Keratinocyte (primary cell): Measurements from ENCODE around the gene TGFBRAP1. TPM values are rescaled to one million over a fixed set of nuclear protein-coding genes. Genes with fewer than 3 reads are reported as not detected.

Experiments used
- DNase-seq: peaks from one replicate; pipeline ENCODE4 v3.0.0-alpha.2; 2011; ENCODE audit warnings: low read depth, missing footprints, low spot score
- FAIRE-seq: peaks from 2 replicates; lab custom pipeline; 2011; peaks lifted over from hg19 to GRCh38; lab: Jason Lieb, UNC
- H2AFZ ChIP-seq: 2 replicates; pipeline ENCODE4 v1.6.0; 2012; ENCODE audit warnings: low read length, control low read depth, inconsistent platforms; ENCODE audit not compliant: control insufficient read depth
- H3K27ac ChIP-seq: 2 replicates; pipeline ENCODE4 v1.5.1; 2011; ENCODE audit warnings: low read length; ENCODE audit not compliant: control insufficient read depth, insufficient read depth
- H3K27me3 ChIP-seq: 3 replicates; pipeline ENCODE4 v1.6.0; 2011; ENCODE audit warnings: low read length; ENCODE audit not compliant: control insufficient read depth, insufficient read depth; ENCODE audit errors: extremely low read depth
- H3K36me3 ChIP-seq, 2 experiments: 2 replicates in 1 of 2; 3 replicates in 1 of 2; pipeline ENCODE4 v1.5.1; 2011; ENCODE audit warnings: low read length in 2 of 2, mild to moderate bottlenecking in 1 of 2; ENCODE audit not compliant: control insufficient read depth in 2 of 2, insufficient read depth in 2 of 2; ENCODE audit errors: extremely low read depth in 1 of 2
- H3K4me1 ChIP-seq: 3 replicates; pipeline ENCODE4 v1.5.1; 2011; ENCODE audit warnings: low read length; ENCODE audit not compliant: control insufficient read depth, insufficient read depth; ENCODE audit errors: extremely low read depth
- H3K4me2 ChIP-seq: 3 replicates; pipeline ENCODE4 v1.6.0; 2011; ENCODE audit warnings: low read depth, low read length; ENCODE audit not compliant: control insufficient read depth, insufficient read depth; ENCODE audit errors: extremely low read depth
- H3K4me3 ChIP-seq, 3 experiments: fragments of 200-600 bp in 1 of 3; sonication (generic) in 1 of 3; 2 replicates in 2 of 3; 3 replicates in 1 of 3; pipeline ENCODE4 v1.5.1; 2011 to 2016; ENCODE audit warnings: low read length in 3 of 3, mild to moderate bottlenecking in 3 of 3, control low read depth in 2 of 3, inconsistent platforms in 1 of 3, low read depth in 1 of 3, mixed read lengths in 1 of 3, mixed run types in 1 of 3, moderate library complexity in 1 of 3; ENCODE audit not compliant: control insufficient read depth in 2 of 3, insufficient read depth in 2 of 3; ENCODE audit errors: extremely low read depth in 1 of 3
- H3K79me2 ChIP-seq: 2 replicates; pipeline ENCODE4 v1.6.0; 2012; ENCODE audit warnings: low read length; ENCODE audit not compliant: control insufficient read depth, insufficient read depth
- H3K9ac ChIP-seq: 3 replicates; pipeline ENCODE4 v1.6.0; 2011; ENCODE audit warnings: low read length; ENCODE audit not compliant: control insufficient read depth, insufficient read depth; ENCODE audit errors: extremely low read depth
- H3K9me1 ChIP-seq: 3 replicates; pipeline ENCODE4 v1.6.0; 2011; ENCODE audit warnings: low read length; ENCODE audit not compliant: control insufficient read depth, insufficient read depth; ENCODE audit errors: extremely low read depth
- H3K9me3 ChIP-seq: 2 replicates; pipeline ENCODE4 v1.5.1; 2012; ENCODE audit warnings: low read depth, low read length; ENCODE audit not compliant: control insufficient read depth
- H4K20me1 ChIP-seq: 3 replicates; pipeline ENCODE4 v1.6.0; 2011; ENCODE audit warnings: low read length; ENCODE audit not compliant: control insufficient read depth, insufficient read depth; ENCODE audit errors: extremely low read depth
- EZH2 ChIP-seq: IDR thresholded peaks from one replicate; pipeline ENCODE4 v1.6.1; 2012; ENCODE audit warnings: inconsistent platforms, mild to moderate bottlenecking, low read length, moderate library complexity
- dilution Hi-C: fragments of 300-500 bp; cut with MboI; formaldehyde crosslinking; loops from one replicate; pipeline ENCODE4 v1.7.0; 2020; ENCODE audit warnings: low sequenced_read_pairs; ENCODE audit not compliant: extremely low pct_ligation_motif_present
- polyA plus RNA-seq, 5 experiments: library from polyadenylated mRNA; depleted of rRNA in 3 of 5; stranded (reverse) in 3 of 5; stranded (forward) in 1 of 5; unstranded in 1 of 5; fragments of >200 nt; gene quantifications; 1 replicate in 1 of 5; 2 replicates in 3 of 5; 3 replicates in 1 of 5; pipeline versions ENCODE4 v1.2.1 to v1.2.3, GENCODE V29; 2011 to 2012; ENCODE audit warnings: missing spikeins in 2 of 5, low read depth in 1 of 5, low replicate concordance in 1 of 5
- TF ChIP-seq, protein P1 (sequence below), 3 experiments: IDR thresholded peaks in 1 of 3; conservative IDR thresholded peaks in 1 of 3; optimal IDR thresholded peaks in 1 of 3; 2 replicates in 2 of 3; 3 replicates in 1 of 3; pipeline versions ENCODE3 to v1.5.1; 2011; ENCODE audit warnings: low read length in 3 of 3, mild to moderate bottlenecking in 3 of 3, moderate library complexity in 2 of 3, control low read depth in 1 of 3, inconsistent platforms in 1 of 3; ENCODE audit not compliant: insufficient read depth in 2 of 3; ENCODE audit errors: extremely low read depth in 1 of 3

Gene TGFBRAP1
- polyA plus RNA-seq, 1 donor (not counting 4 experiments of a cell fraction or from before 2014, with no cell fraction given) = 9.3 TPM

GRCh38 chr2:105299290-105299689, 30.2 kb downstream of the TGFBRAP1 start:
- peaks cover 27% of the 10 kb centered on the region for H3K79me2 ChIP-seq
- TF ChIP-seq, protein P1, sequence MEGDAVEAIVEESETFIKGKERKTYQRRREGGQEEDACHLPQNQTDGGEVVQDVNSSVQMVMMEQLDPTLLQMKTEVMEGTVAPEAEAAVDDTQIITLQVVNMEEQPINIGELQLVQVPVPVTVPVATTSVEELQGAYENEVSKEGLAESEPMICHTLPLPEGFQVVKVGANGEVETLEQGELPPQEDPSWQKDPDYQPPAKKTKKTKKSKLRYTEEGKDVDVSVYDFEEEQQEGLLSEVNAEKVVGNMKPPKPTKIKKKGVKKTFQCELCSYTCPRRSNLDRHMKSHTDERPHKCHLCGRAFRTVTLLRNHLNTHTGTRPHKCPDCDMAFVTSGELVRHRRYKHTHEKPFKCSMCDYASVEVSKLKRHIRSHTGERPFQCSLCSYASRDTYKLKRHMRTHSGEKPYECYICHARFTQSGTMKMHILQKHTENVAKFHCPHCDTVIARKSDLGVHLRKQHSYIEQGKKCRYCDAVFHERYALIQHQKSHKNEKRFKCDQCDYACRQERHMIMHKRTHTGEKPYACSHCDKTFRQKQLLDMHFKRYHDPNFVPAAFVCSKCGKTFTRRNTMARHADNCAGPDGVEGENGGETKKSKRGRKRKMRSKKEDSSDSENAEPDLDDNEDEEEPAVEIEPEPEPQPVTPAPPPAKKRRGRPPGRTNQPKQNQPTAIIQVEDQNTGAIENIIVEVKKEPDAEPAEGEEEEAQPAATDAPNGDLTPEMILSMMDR (optimal IDR thresholded peaks at IDR 0.05 in 1 of 3, IDR thresholded peaks at IDR 0.05 in 1 of 3, conservative IDR thresholded peaks at IDR 0.05 in 1 of 3; ENCODE audit: extremely low read depth in 1 of 3, insufficient read depth in 2 of 3, low read length in 3 of 3) = no peak
- no peak for TF ChIP-seq EZH2
- H3K36me3 ChIP-seq = peaks cover 3 to 16% of the 10 kb centered on the region in 2 experiments
- H3K27me3 ChIP-seq = no peaks in the 10 kb centered on the region
- H4K20me1 ChIP-seq = no peaks in the 10 kb centered on the region
- H3K4me2 ChIP-seq = no peak overlapping the region
- H3K9me1 ChIP-seq = no peaks in the 10 kb centered on the region
- no peak overlapping the region for H3K27ac ChIP-seq
- no peak overlapping the region for H3K9ac ChIP-seq
- dilution Hi-C loops = no loop called here
- FAIRE-seq = no peak
- H3K9me3 ChIP-seq = no peaks in the 10 kb centered on the region
- DNase-seq = no peak
- no peak overlapping the region for H2AFZ ChIP-seq
- H3K4me3 ChIP-seq = no peak overlapping the region
- H3K4me1 ChIP-seq = peaks cover 5% of the 10 kb centered on the region

DNA sequence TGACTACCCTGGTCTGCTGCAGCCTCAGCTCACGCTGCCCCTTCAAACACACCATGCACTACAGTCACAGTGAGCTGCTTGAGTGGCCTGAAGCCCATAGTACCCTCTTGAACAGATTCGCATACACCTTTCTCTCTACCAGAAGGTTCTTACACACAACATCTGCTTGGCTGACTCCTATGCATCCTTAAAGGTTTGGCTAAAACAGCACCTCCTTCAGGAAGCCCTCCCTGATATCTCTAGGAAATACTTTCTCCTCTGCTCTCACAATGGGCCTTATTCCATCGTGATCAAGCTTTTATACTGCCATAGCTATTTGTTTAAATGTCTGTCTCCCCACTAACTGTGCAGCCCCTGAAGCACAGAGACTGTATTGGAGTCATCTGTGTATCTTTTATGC, 31.5 kb downstream of the TGFBRAP1 start:
- no peaks in the 10 kb centered on the region for H3K9me1 ChIP-seq
- H3K4me3 ChIP-seq = no peak overlapping the region
- no peak overlapping the region for H3K27ac ChIP-seq
- no peaks in the 10 kb centered on the region for H4K20me1 ChIP-seq
- H3K27me3 ChIP-seq = no peaks in the 10 kb centered on the region
- peaks cover 7% of the 10 kb centered on the region for H3K4me1 ChIP-seq
- no peaks in the 10 kb centered on the region for H3K9me3 ChIP-seq
- dilution Hi-C loops = no loop called here
- peaks cover 20% of the 10 kb centered on the region for H3K79me2 ChIP-seq
- peaks cover 5 to 16% of the 10 kb centered on the region in 2 experiments for H3K36me3 ChIP-seq
- no peak for DNase-seq
- H2AFZ ChIP-seq = no peak overlapping the region
- H3K9ac ChIP-seq = no peak overlapping the region
- FAIRE-seq = no peak
- TF ChIP-seq, protein P1 (optimal IDR thresholded peaks at IDR 0.05 in 1 of 3, IDR thresholded peaks at IDR 0.05 in 1 of 3, conservative IDR thresholded peaks at IDR 0.05 in 1 of 3; ENCODE audit: extremely low read depth in 1 of 3, insufficient read depth in 2 of 3, low read length in 3 of 3) = no peak
- no peak for TF ChIP-seq EZH2
- H3K4me2 ChIP-seq = no peak overlapping the region
